GM12878 (cell line): ENCODE measurements around the gene NRG2. TPM values are rescaled to one million over a fixed set of nuclear protein-coding genes. Genes with fewer than 3 reads are reported as not detected.

Experiments used
- ATAC-seq: fragments of 200-7000 bp; cut with Tn5 transposase; 3 replicates; pipeline ENCODE4 v1.9.1; 2020; ENCODE audit warnings: mild to moderate bottlenecking, moderate library complexity
- BruUV-seq: library from RNA; stranded (reverse); fragments of 400-500 nt; replicated peaks from 2 replicates; lab custom pipeline; 2021; lab: Mats Ljungman, UMichigan
- CTCF ChIA-PET: fragments of 300-600 bp; sonication (Branson Sonifier 250); formaldehyde crosslinking; extraction: SDS; loops from one replicate; lab custom pipeline; 2021; ENCODE audit warnings: inconsistent platforms; lab: Yijun Ruan, JAX
- POLR2A ChIA-PET: fragments of 350-600 bp; formaldehyde crosslinking; extraction: SDS; loops from one replicate; lab custom pipeline; 2021; ENCODE audit warnings: inconsistent platforms; lab: Charles Lee
- RAD21 ChIA-PET: fragments of 300-600 bp; sonication (Branson Sonifier 250); formaldehyde crosslinking; loops from one replicate; lab custom pipeline; 2023; ENCODE audit warnings: antibody characterized with exemption; ENCODE audit not compliant: unreplicated experiment; lab: Charles Lee
- SMC1A ChIA-PET: fragments of 300-600 bp; sonication (Branson Sonifier 250); formaldehyde crosslinking; loops from one replicate; lab custom pipeline; 2023; ENCODE audit not compliant: unreplicated experiment, uncharacterized antibody; lab: Charles Lee
- DNase-seq: peaks from one replicate; pipeline ENCODE4 v3.0.0-alpha.2; 2011; ENCODE audit warnings: low read depth, low spot score
- FAIRE-seq: peaks from 3 replicates; lab custom pipeline; 2011; peaks lifted over from hg19 to GRCh38; lab: Jason Lieb, UNC
- H2AFZ ChIP-seq: 2 replicates; pipeline ENCODE4 v1.6.0; 2011; ENCODE audit warnings: low read depth, low read length, control low read depth; ENCODE audit not compliant: control insufficient read depth
- H3K27ac ChIP-seq: 2 replicates; pipeline ENCODE4 v1.5.1; 2011; ENCODE audit warnings: control low read depth; ENCODE audit not compliant: control insufficient read depth, insufficient read depth
- H3K27me3 ChIP-seq, 2 experiments: replicated peaks in 1 of 2; 2 replicates each; pipeline versions ENCODE4 v1.6.0 to v1.6.1; 2011; ENCODE audit warnings: low read length in 1 of 2; ENCODE audit not compliant: control insufficient read depth in 2 of 2, insufficient read depth in 2 of 2
- H3K36me3 ChIP-seq, 2 experiments: 2 replicates each; pipeline ENCODE4 v1.5.1; 2011; ENCODE audit warnings: low read length in 1 of 2; ENCODE audit not compliant: control insufficient read depth in 2 of 2, insufficient read depth in 2 of 2
- H3K4me1 ChIP-seq: 2 replicates; pipeline ENCODE4 v1.6.1; 2011; ENCODE audit warnings: mild to moderate bottlenecking, low read length, moderate library complexity, mixed read lengths; ENCODE audit not compliant: control insufficient read depth, insufficient read depth
- H3K4me2 ChIP-seq: 2 replicates; pipeline ENCODE4 v1.6.0; 2011; ENCODE audit warnings: control low read depth; ENCODE audit not compliant: control insufficient read depth, insufficient read depth
- H3K4me3 ChIP-seq: fragments of 200-600 bp; sonication (generic); 2 replicates; pipeline ENCODE4 v1.5.1; 2016
- H3K79me2 ChIP-seq: 2 replicates; pipeline ENCODE4 v1.6.0; 2011; ENCODE audit warnings: low read length; ENCODE audit not compliant: control insufficient read depth, insufficient read depth
- H3K9ac ChIP-seq: 2 replicates; pipeline ENCODE4 v1.8.0; 2011; ENCODE audit warnings: low read length, control low read depth, mixed read lengths; ENCODE audit not compliant: control insufficient read depth, insufficient read depth
- H3K9me3 ChIP-seq: replicated peaks from 3 replicates; pipeline ENCODE4 v1.5.1; 2011; ENCODE audit warnings: mild to moderate bottlenecking, low read length; ENCODE audit not compliant: control insufficient read depth, insufficient read depth
- H4K20me1 ChIP-seq: 2 replicates; pipeline ENCODE4 v1.6.0; 2011; ENCODE audit not compliant: control insufficient read depth, insufficient read depth
- ATF3 ChIP-seq: IDR thresholded peaks from 2 replicates; pipeline ENCODE4 v1.6.1; 2011; ENCODE audit warnings: low read depth, mild to moderate bottlenecking, low read length, moderate library complexity, borderline replicate concordance; ENCODE audit errors: extremely low read depth
- BHLHE40 ChIP-seq, 2 experiments: fragments of 450-650 bp in 1 of 2; IDR thresholded peaks; 2 replicates each; pipeline ENCODE4 v1.6.1; 2011 to 2017; ENCODE audit warnings: low read depth in 2 of 2, borderline replicate concordance in 1 of 2, improper control_type of control experiment in 1 of 2, low read length in 1 of 2, mild to moderate bottlenecking in 1 of 2
- CBX3 ChIP-seq: fragments of 200-600 bp; sonication (generic); IDR thresholded peaks from 2 replicates; pipeline ENCODE4 v1.6.1; 2016; ENCODE audit warnings: low read depth, borderline replicate concordance
- CHD2 ChIP-seq: IDR thresholded peaks from 2 replicates; pipeline ENCODE4 v1.6.1; 2011; ENCODE audit warnings: low read depth, low read length, improper control_type of control experiment, borderline replicate concordance
- FOS ChIP-seq: IDR thresholded peaks from 3 replicates; pipeline ENCODE4 v1.6.1; 2011; ENCODE audit warnings: borderline replicate concordance; ENCODE audit not compliant: insufficient read length; ENCODE audit errors: extremely low read depth
- HCFC1 ChIP-seq: fragments of 150-350 bp; IDR thresholded peaks from 2 replicates; pipeline ENCODE4 v1.6.1; 2014; ENCODE audit warnings: low read length
- IRF5 ChIP-seq: fragments of 450-650 bp; IDR thresholded peaks from 2 replicates; pipeline ENCODE4 v1.6.1; 2017; ENCODE audit warnings: borderline replicate concordance
- MEF2B ChIP-seq: fragments of 450-650 bp; IDR thresholded peaks from 2 replicates; pipeline ENCODE4 v1.6.1; 2018; ENCODE audit warnings: mild to moderate bottlenecking, moderate library complexity; ENCODE audit not compliant: partially characterized antibody, poor library complexity, severe bottlenecking
- RELB ChIP-seq: fragments of 450-650 bp; IDR thresholded peaks from 2 replicates; pipeline ENCODE4 v1.6.1; 2017; ENCODE audit warnings: low read depth, mild to moderate bottlenecking, moderate library complexity
- SIX5 ChIP-seq: IDR thresholded peaks from 2 replicates; pipeline ENCODE4 v1.6.1; 2011; ENCODE audit warnings: mild to moderate bottlenecking, low read depth, low read length, moderate library complexity; ENCODE audit not compliant: severe bottlenecking
- USF1 ChIP-seq: IDR thresholded peaks from 2 replicates; pipeline ENCODE4 v1.6.1; 2011; ENCODE audit warnings: borderline replicate concordance, low read depth, mild to moderate bottlenecking, moderate library complexity, mixed read lengths, low read length; ENCODE audit not compliant: insufficient read depth; ENCODE audit errors: extremely low read length
- WGBS: methylation state at CpG from one replicate; pipeline ENCODE4 v1.1.6; 2016; ENCODE audit warnings: low lambda C conversion rate; ENCODE audit not compliant: insufficient replicate concordance, insufficient coverage; ENCODE audit errors: missing lambda C conversion rate; 5-methylcytosine and 5-hydroxymethylcytosine counted together
- in situ Hi-C: fragments of 300-500 bp; cut with MboI; formaldehyde crosslinking; loops from 9 replicates; pipeline ENCODE4 v1.14.3; 2018; ENCODE audit warnings: mixed read lengths
- intact Hi-C: fragments of 100-400 bp; cut with micrococcal nuclease; formaldehyde crosslinking; loops from one replicate; pipeline ENCODE4 v1.14.2; 2022; ENCODE audit not compliant: unreplicated experiment
- polyA plus RNA-seq, 11 experiments: library from polyadenylated mRNA; depleted of rRNA in 4 of 11; unstranded in 6 of 11; stranded (reverse) in 5 of 11; fragments of >200 nt; fragmentation: Nextera tagmentation in 4 of 11; fragmentation: Illumina TruSeq in 1 of 11; extraction: Ambion mirVana in 4 of 11; extraction: Trizol in 1 of 11; gene quantifications; 1 replicate in 1 of 11; 2 replicates in 10 of 11; pipeline versions ENCODE4 v1.2.1 to v1.2.3, GENCODE V29; 2011 to 2016; ENCODE audit warnings: inconsistent platforms in 2 of 11, missing spikeins in 2 of 11, low read depth in 1 of 11
- total RNA-seq, 4 experiments: library from RNA; depleted of rRNA in 3 of 4; stranded (reverse); fragments of >200 nt in 3 of 4; fragmentation: Illumina TruSeq in 1 of 4; extraction: Trizol in 1 of 4; gene quantifications; 2 replicates each; pipeline versions ENCODE4 v1.2.1 to v1.2.3, GENCODE V29; 2013 to 2021

NRG2 gene
- total and polyA plus RNA-seq, 10 of the 15 experiments (the other 5 are each of a cell fraction or from before 2014, with no cell fraction given), result 0.10 to 21.7 (median 9.6) TPM

GRCh38 chr5:139872851-139873794, 170.0 kb downstream of the NRG2 start:
- ChIA-PET RAD21 (interaction anchor here (0.7 to 3.9 kb wide), 2 partner anchors 86 to 95 kb away, joined by 3 to 17 read pairs; no protein-coding TSS in a partner anchor), SMC1A (interaction anchor here (0.8 to 1.6 kb wide), 4 partner anchors 9 to 96 kb away, joined by 3 to 6 read pairs (median 4); no protein-coding TSS in a partner anchor), POLR2A (no interaction called here), CTCF (interaction anchor here (0.5 to 5.1 kb wide), 7 partner anchors 11 to 238 kb away, joined by 3 to 64 read pairs (median 3); no protein-coding TSS in a partner anchor)
- in situ Hi-C loops, result no loop called here
- Histone ChIP-seq H3K79me2 (no peaks in the 10 kb centered on the region), H3K4me3 (no peak overlapping the region), H3K27ac (no peak overlapping the region), H2AFZ (no peak overlapping the region), H3K4me1 (no peaks in the 10 kb centered on the region), H3K27me3 (no peaks in the 10 kb centered on the region), H3K9me3 (no peaks in the 10 kb centered on the region; the same call in 2 of the 3 replicates), H3K9ac (no peak overlapping the region), H3K36me3 (peaks cover 0 to 4% of the 10 kb centered on the region in 2 experiments; a peak in 3 of 4 replicates), H4K20me1 (no peaks in the 10 kb centered on the region), H3K4me2 (no peak overlapping the region)
- FAIRE-seq, result no peak
- WGBS, result 44% methylated on average over 16 of the region's 16 CpGs
- BruUV-seq, result no TSS peak
- intact Hi-C loops, result loop anchor here (10.0 kb wide), 1 partner anchor 172 kb away; the partner anchor contains the start of gene NRG2
- ATAC-seq, result no peak
- no peak for DNase-seq
- TF ChIP-seq ATF3 (no peak), MEF2B (no peak), IRF5 (no peak), SIX5 (no peak), HCFC1 (no peak), CHD2 (no peak), USF1 (no peak), FOS (no peak), BHLHE40 (IDR thresholded peaks at IDR 0.05; ENCODE audit: borderline replicate concordance in 1 of 2, low read depth in 2 of 2, low read length in 1 of 2) (no peak), RELB (no peak), CBX3 (no peak)
